Thymus (tissue), 14 donors: ENCODE data around the gene SMC1A. TPM values are rescaled to one million over a fixed set of nuclear protein-coding genes. Genes with fewer than 3 reads are reported as not detected.
"Not testable (repeated sequence)": the region's sequence is repeated elsewhere in the genome, so short reads cannot be mapped to it uniquely, and the experiment has no call there.

Source experiments
- DNase-seq, 9 donors: peaks; one replicate each; pipeline ENCODE4 v3.0.0-alpha.2; 2013; ENCODE audit warnings: low spot score in 9 of 9, low read depth in 6 of 9, missing footprints in 1 of 9
- H3K27ac ChIP-seq, 2 donors: one replicate each; pipeline ENCODE4 v1.5.1; 2013; ENCODE audit warnings: control low read depth in 1 of 2, low read depth in 1 of 2, low read length in 1 of 2, mild to moderate bottlenecking in 1 of 2, moderate library complexity in 1 of 2
- H3K27me3 ChIP-seq, 2 donors: one replicate each; pipeline ENCODE4 v1.5.1; 2013; ENCODE audit warnings: low read length in 1 of 2; ENCODE audit not compliant: control insufficient read depth in 2 of 2, insufficient read depth in 1 of 2
- H3K36me3 ChIP-seq, 2 donors: one replicate each; pipeline ENCODE4 v1.5.1; 2013; ENCODE audit warnings: low read length in 1 of 2, mild to moderate bottlenecking in 1 of 2, moderate library complexity in 1 of 2; ENCODE audit not compliant: control insufficient read depth in 2 of 2, insufficient read depth in 2 of 2
- H3K4me1 ChIP-seq, 2 donors: one replicate each; pipeline ENCODE4 v1.5.1; 2013; ENCODE audit warnings: low read length in 2 of 2; ENCODE audit not compliant: control insufficient read depth in 2 of 2, insufficient read depth in 2 of 2
- H3K4me3 ChIP-seq, 2 donors: one replicate each; pipeline ENCODE4 v1.5.1; 2013; ENCODE audit warnings: low read length in 2 of 2, control low read depth in 1 of 2, mild to moderate bottlenecking in 1 of 2
- H3K9me3 ChIP-seq, 2 donors: one replicate each; pipeline ENCODE4 v1.5.1; 2013; ENCODE audit warnings: low read length in 1 of 2, mild to moderate bottlenecking in 1 of 2; ENCODE audit not compliant: control insufficient read depth in 2 of 2, insufficient read depth in 1 of 2
- WGBS: extraction: QIAGEN DNeasy Blood & Tissue Kit; methylation state at CpG from one replicate; pipeline ENCODE4 v1.1.7; 2013; 5-methylcytosine and 5-hydroxymethylcytosine counted together
- long read RNA-seq, 10 donors: transcript quantifications; one replicate each; lab custom pipeline, GENCODE V29; 2026
- polyA plus RNA-seq: library from polyadenylated mRNA; stranded (reverse); fragments of 200-250 nt; gene quantifications from one replicate; pipeline ENCODE4 v1.2.3, GENCODE V29; 2013
- total RNA-seq: library from RNA; stranded (reverse); fragments of 120-200 nt; gene quantifications from one replicate; pipeline ENCODE4 v1.2.4, GENCODE V29; 2013
- donor health status: healthy.

The SMC1A gene
- 40.7 TPM for total RNA-seq
- polyA plus RNA-seq = 9.6 TPM
- long read RNA-seq, donor 1 = 0 reads
- long read RNA-seq, donor 2, partial matches to known transcripts = 39 of 52 reads
- long read RNA-seq, donor 2, other reads (novel, unspliced or antisense) = 13 of 52 reads
- long read RNA-seq, donor 3, partial matches to known transcripts = 11 of 12 reads
- long read RNA-seq, donor 3, other reads (novel, unspliced or antisense) = 0 of 12 reads
- long read RNA-seq, donor 4, partial matches to known transcripts = 5 of 5 reads
- long read RNA-seq, donor 4, other reads (novel, unspliced or antisense) = 0 of 5 reads
- long read RNA-seq, donor 5, partial matches to known transcripts = 56 of 65 reads
- long read RNA-seq, donor 5, other reads (novel, unspliced or antisense) = 8 of 65 reads
- long read RNA-seq, donor 6 = 0 reads
- long read RNA-seq, donor 7 = 0 reads
- long read RNA-seq, donor 8 = 0 reads
- long read RNA-seq, donor 9, partial matches to known transcripts = 18 of 19 reads
- long read RNA-seq, donor 9, other reads (novel, unspliced or antisense) = 0 of 19 reads
- long read RNA-seq, donor 10, partial matches to known transcripts = 14 of 14 reads
- long read RNA-seq, donor 10, other reads (novel, unspliced or antisense) = 0 of 14 reads

DNA sequence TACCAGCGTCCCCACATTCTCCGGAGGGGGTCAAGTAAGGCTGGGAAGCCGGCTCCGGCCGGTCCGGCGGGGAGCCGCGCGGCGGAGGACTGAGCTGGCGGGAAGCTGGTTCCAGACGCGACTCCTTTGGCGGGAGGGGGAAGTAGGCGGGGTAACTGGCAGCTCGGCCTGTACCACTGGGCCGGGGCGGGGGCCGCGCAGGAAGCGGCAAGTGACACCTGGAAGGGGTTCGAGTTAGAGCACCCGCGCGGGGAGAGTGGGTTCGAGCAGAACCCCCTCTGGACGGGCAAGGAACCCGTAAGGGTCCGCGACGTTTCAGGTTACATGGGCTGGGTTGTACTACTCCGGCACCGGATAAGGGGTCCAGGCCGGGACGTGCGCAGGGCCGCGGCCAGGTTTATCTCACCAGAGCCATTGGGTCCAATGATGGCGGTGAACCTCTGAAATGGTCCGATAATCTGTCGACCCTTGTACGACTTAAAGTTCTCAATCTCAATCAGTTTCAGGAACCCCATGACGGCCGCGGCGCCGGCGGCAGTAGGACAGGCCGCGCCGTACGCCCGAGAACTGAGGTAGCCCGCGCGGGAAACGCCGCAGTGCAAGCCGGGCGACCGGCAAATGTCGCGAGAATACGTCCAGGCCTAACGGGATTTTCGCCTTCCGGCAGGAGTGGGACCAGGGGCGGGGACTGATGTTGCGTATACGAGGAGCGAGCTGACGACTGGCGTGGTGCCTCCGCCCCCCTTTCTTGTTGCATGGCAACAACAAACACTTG lies at the start of gene SMC1A:
TSS of gene SMC1A (minus strand) at position 569 of the 775 bp plus-strand sequence. CDS start at position 515, 54 bp downstream.
- Histone ChIP-seq H3K4me1 (peaks cover 11 to 20% of the 10 kb centered on the region in 2 donors), H3K27me3 (no peaks in the 10 kb centered on the region), H3K9me3 (peaks cover 0 to 3% of the 10 kb centered on the region in 2 donors), H3K27ac (peak within 1 kb of the TSS; percentile 96 to 98), H3K36me3 (peaks cover 0 to 2% of the 10 kb centered on the region in 2 donors), H3K4me3 (peak within 1 kb of the TSS; percentile 78 to 89)
- peak; percentile 80 to 99 (median 95) for DNase-seq
- WGBS = under 1% methylated on average over 75 of the region's 75 CpGs

DNA sequence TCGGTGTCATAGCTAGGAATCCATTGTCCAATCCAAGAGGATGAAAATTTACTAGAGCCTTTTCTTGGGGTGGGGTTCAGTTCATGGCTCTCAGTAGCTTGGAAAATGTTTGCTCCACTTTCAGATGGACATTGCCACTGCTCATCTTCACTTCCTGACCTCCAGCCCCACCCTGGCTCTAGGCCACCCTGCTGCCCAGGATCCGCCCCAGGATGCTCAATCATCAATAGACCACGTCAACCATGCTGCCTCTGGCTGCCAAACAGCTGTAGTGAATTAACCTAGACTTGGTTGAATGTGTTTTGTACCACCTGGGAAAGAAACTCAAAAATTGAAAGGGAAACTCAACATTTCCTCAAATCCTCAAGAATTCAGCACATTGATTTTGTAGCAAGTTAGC lies 48.9 kb upstream of the SMC1A start:
- Histone ChIP-seq H3K4me1 (no peaks in the 10 kb centered on the region), H3K4me3 (no peak overlapping the region), H3K36me3 (no peaks in the 10 kb centered on the region), H3K27ac (no peak overlapping the region), H3K27me3 (no peaks in the 10 kb centered on the region), H3K9me3 (no peaks in the 10 kb centered on the region)
- no peak for DNase-seq
- 99% methylated on average over 3 of the region's 3 CpGs for WGBS

DNA sequence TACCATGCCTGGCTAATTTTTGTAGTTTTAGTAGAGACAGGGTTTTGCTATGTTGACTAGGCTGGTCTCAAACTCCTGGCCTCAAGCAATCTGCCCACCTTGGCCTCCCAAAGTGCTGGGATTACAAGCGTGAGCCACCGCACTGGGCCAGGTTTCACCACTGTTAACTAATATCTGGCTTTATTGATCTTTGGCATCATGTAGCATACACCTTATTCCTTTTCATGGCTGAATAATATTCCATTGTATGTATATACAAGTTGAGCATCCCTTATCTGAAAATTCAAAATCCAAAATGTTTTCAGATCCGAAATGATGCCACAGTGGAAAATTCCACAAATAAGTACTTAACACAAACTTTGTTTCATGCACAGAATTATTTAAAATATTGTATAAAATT lies 46.2 kb upstream of the SMC1A start:
- not testable (repeated sequence) for DNase-seq, H3K36me3 ChIP-seq, H3K4me1 ChIP-seq, H3K27me3 ChIP-seq, H3K9me3 ChIP-seq, H3K4me3 ChIP-seq, H3K27ac ChIP-seq
- 97% methylated on average over 3 of the region's 3 CpGs for WGBS

DNA sequence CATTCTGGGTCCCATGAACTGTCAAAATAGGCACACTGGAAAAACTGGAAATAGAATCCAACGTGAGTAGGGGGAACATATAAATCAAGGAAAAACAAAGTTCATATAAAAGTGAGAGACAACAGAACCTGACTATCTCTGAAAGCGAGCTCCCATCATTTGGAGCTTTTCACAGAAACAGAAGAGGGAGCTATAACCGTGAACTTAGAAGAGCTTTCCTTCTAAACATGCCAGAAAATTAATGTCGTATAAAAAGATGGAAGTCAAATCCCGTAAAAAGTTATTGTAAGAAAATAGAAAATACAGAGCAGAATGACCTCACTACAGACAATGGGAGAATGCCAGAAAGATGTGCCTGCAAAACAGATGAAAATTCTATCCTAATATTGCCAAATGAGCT lies 35.6 kb upstream of the SMC1A start:
- DNase-seq = no peak
- Histone ChIP-seq H3K27ac (no peak overlapping the region), H3K27me3 (peaks cover 0 to 2% of the 10 kb centered on the region in 2 donors), H3K4me3 (no peak overlapping the region), H3K4me1 (no peaks in the 10 kb centered on the region), H3K9me3 (no peaks in the 10 kb centered on the region), H3K36me3 (no peaks in the 10 kb centered on the region)
- WGBS = 55% methylated on average over 5 of the region's 5 CpGs

DNA sequence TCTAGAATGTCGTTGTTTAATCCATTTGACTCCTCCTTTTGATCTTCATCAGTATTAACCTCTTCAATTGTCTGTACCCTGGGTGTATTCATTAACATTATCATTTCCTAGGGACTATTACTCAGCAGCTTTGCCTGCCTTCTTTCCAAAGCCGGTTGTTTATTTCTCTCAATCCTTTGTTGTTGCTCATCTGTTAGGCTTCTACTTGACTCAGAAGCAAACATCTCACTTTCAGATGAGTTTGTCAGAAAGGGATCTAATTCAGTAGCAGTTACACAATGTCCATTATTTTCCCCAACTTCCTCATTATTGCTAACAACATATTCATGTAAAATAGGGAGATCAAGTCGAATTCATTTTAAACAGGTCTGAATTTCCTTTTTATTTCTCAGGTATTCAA lies 33.8 kb upstream of the SMC1A start:
- H3K27me3 ChIP-seq = peaks cover 0 to 2% of the 10 kb centered on the region in 2 donors
- WGBS = 81% methylated on average over 3 of the region's 3 CpGs
- H3K4me3 ChIP-seq = no peak overlapping the region
- H3K9me3 ChIP-seq = no peaks in the 10 kb centered on the region
- no peak overlapping the region for H3K27ac ChIP-seq
- H3K4me1 ChIP-seq = no peaks in the 10 kb centered on the region
- no peaks in the 10 kb centered on the region for H3K36me3 ChIP-seq
- DNase-seq = no peak

DNA sequence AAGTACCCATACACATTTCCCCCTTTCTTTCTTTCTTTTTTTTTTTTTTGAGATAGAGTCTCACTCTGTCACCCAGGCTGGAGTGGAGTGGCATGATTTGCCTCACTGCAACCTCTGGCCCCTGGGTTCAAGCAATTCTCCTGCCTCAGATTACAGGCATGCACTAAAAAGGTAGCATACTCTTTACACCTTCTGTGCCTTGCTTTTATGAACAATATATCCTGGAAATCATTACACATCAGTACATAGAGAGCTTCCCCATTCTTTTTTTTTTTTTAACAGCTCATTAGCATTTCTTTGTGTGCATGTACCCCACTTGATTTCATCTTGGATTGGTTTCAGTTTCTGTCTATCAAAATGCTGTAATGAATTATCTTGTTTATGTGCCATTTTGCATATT lies 30.4 kb upstream of the SMC1A start:
- DNase-seq = no peak
- no peak overlapping the region for H3K27ac ChIP-seq
- H3K9me3 ChIP-seq = no peaks in the 10 kb centered on the region
- H3K4me3 ChIP-seq = no peak overlapping the region
- peaks cover 0 to 2% of the 10 kb centered on the region in 2 donors for H3K27me3 ChIP-seq
- no peaks in the 10 kb centered on the region for H3K36me3 ChIP-seq
- H3K4me1 ChIP-seq = no peaks in the 10 kb centered on the region

DNA sequence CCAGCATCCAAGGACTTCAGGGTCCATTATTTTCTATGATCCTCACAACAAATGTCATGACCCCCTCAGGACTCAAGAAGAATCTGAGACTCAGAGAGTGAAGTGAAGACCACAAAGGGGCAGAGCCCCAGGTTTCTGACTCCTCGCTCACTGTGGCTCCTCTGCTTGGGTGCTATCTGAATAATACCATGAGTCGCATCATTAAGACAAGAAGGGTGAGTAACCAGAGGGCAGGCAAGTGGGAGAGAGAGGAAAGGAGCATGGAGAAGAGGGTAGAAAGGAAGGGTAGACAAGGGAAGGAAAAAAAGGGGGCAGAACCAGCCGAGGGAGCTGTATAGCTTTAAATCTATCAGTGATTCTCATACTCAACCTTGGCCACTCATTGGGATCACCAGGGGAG lies 27.2 kb upstream of the SMC1A start:
- Histone ChIP-seq H3K27me3 (no peaks in the 10 kb centered on the region), H3K4me1 (no peaks in the 10 kb centered on the region), H3K4me3 (no peak overlapping the region), H3K27ac (no peak overlapping the region), H3K9me3 (no peaks in the 10 kb centered on the region), H3K36me3 (no peaks in the 10 kb centered on the region)
- whole genome bisulfite sequencing = 99% methylated on average over 3 of the region's 3 CpGs
- DNase-seq = no peak

DNA sequence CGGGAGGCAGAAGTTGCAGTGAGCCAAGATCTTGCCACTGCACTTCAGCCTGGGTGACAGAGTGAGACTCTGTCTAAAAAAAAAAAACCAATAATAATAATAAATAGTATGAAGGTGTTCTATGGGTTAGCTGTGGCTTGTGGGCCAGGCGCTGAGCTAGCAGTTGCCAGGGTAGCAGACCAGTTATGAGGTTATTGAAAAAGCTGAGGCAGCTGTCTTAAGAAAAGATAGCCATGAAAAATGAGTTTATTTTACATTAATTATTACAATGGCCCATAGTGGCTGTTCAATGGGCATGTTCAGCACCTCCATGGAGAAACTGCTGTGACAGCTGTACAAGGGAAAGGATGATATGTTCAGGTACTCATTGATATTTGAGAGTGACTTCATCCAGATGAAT lies 25.0 kb upstream of the SMC1A start:
- DNase-seq = no peak
- Histone ChIP-seq H3K27me3 (peaks cover 0 to under 1% of the 10 kb centered on the region in 2 donors), H3K4me3 (no peak overlapping the region), H3K9me3 (no peaks in the 10 kb centered on the region), H3K27ac (no peak overlapping the region), H3K36me3 (no peaks in the 10 kb centered on the region), H3K4me1 (no peaks in the 10 kb centered on the region)
- 100% methylated on average over 2 of the region's 2 CpGs for WGBS

DNA sequence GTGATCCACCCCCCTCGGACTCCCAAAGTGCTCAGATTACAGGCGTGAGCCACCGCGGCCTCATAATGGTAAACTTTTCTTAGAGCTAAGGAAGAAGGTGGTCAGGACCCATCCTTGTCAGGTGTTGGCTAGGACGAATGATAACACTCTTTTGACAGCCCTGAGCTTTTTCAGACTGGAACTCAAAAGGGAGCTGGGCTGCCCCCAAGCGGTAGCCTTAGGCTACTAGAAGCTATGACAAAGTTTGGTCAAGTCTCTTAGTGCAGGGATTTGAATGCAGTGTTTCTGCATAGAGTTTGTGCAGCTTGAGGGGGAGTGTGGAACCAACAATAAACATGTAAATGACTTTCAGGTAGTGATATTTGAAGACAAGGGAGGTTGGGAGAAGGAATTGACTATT lies 23.5 kb upstream of the SMC1A start:
- DNase-seq = peak in 3 of 9 donors; percentile 11 to 57 (median 39)
- no peaks in the 10 kb centered on the region for H3K9me3 ChIP-seq
- peaks cover 3 to 10% of the 10 kb centered on the region in 2 donors for H3K4me1 ChIP-seq
- no peaks in the 10 kb centered on the region for H3K36me3 ChIP-seq
- WGBS = 30% methylated on average over 6 of the region's 6 CpGs
- no peak overlapping the region for H3K4me3 ChIP-seq
- H3K27ac ChIP-seq = no peak overlapping the region
- peaks cover 0 to 15% of the 10 kb centered on the region in 2 donors for H3K27me3 ChIP-seq
